CD4-positive, alpha-beta memory T cell (primary cell): ENCODE results near the gene MINDY4B. TPM values are rescaled to one million over a fixed set of nuclear protein-coding genes. Genes with fewer than 3 reads are reported as not detected.
A peak's percentile ranks its signal among the peaks of the same experiment; 100 is the strongest.

ENCODE experiments used
- CTCF ChIA-PET: fragments of 350-600 bp; sonication (Branson Sonifier 250); formaldehyde crosslinking; loops from one replicate; lab custom pipeline; 2021; ENCODE audit warnings: inconsistent platforms; ENCODE audit not compliant: partially characterized antibody; lab: Charles Lee
- POLR2A ChIA-PET: fragments of 350-600 bp; sonication (Branson Sonifier 250); formaldehyde crosslinking; loops from one replicate; lab custom pipeline; 2021; ENCODE audit not compliant: partially characterized antibody; lab: Charles Lee
- DNase-seq, 5 donors: peaks; one replicate each; pipeline versions ENCODE4 v3.0.0 to v3.0.0-alpha.2; 2020 to 2022; ENCODE audit warnings: mixed read lengths in 1 of 5
- H3K27ac ChIP-seq: one replicate; pipeline ENCODE4 v1.7.0; 2013; ENCODE audit warnings: low read depth, low read length
- H3K27me3 ChIP-seq: 2 replicates; pipeline ENCODE4 v1.7.0; 2013; ENCODE audit warnings: mild to moderate bottlenecking, low read length, moderate library complexity; ENCODE audit not compliant: insufficient read depth
- H3K36me3 ChIP-seq: 2 replicates; pipeline ENCODE4 v1.7.0; 2013; ENCODE audit warnings: mild to moderate bottlenecking, low read length, moderate library complexity; ENCODE audit not compliant: insufficient read depth
- H3K4me1 ChIP-seq: 2 replicates; pipeline ENCODE4 v1.7.0; 2013; ENCODE audit warnings: mild to moderate bottlenecking, low read length, moderate library complexity; ENCODE audit not compliant: insufficient read depth
- H3K4me3 ChIP-seq, 2 donors: one replicate each; pipeline ENCODE4 v1.7.0; 2013; ENCODE audit warnings: low read length in 2 of 2, mild to moderate bottlenecking in 1 of 2
- H3K9me3 ChIP-seq, 2 donors: one replicate each; pipeline ENCODE4 v1.7.0; 2013; ENCODE audit warnings: low read length in 2 of 2, control low read depth in 1 of 2; ENCODE audit not compliant: control insufficient read depth in 1 of 2
- H3K27ac Mint-ChIP-seq, 7 donors: one replicate each; pipeline ENCODE4 v1.8.0; 2020 to 2021; ENCODE audit warnings: mixed read lengths in 7 of 7, mild to moderate bottlenecking in 6 of 7, inconsistent platforms in 3 of 7, moderate library complexity in 3 of 7
- H3K27me3 Mint-ChIP-seq, 2 donors: one replicate each; pipeline ENCODE4 v1.8.0; 2020 to 2021; ENCODE audit warnings: mixed read lengths in 2 of 2
- H3K36me3 Mint-ChIP-seq, 2 donors: one replicate each; pipeline ENCODE4 v1.8.0; 2020 to 2021; ENCODE audit warnings: mixed read lengths in 2 of 2, inconsistent platforms in 1 of 2, mild to moderate bottlenecking in 1 of 2
- H3K4me1 Mint-ChIP-seq, 4 donors: one replicate each; pipeline ENCODE4 v1.8.0; 2020 to 2021; ENCODE audit warnings: mixed read lengths in 4 of 4, mild to moderate bottlenecking in 1 of 4
- H3K4me3 Mint-ChIP-seq, 8 donors: one replicate each; pipeline ENCODE4 v1.8.0; 2020 to 2021; ENCODE audit warnings: mixed read lengths in 8 of 8, mild to moderate bottlenecking in 7 of 8, moderate library complexity in 6 of 8, inconsistent platforms in 3 of 8
- H3K9me3 Mint-ChIP-seq, 8 donors: one replicate each; pipeline ENCODE4 v1.8.0; 2020 to 2021; ENCODE audit warnings: mixed read lengths in 8 of 8, mild to moderate bottlenecking in 5 of 8, inconsistent platforms in 3 of 8, moderate library complexity in 1 of 8
- intact Hi-C: fragments of 100-400 bp; cut with micrococcal nuclease; formaldehyde crosslinking; loops from one replicate; pipeline ENCODE4 v1.15.1; 2023
- polyA plus RNA-seq, 2 donors: library from polyadenylated mRNA; unstranded; fragments of 300-500 nt; fragmentation: Illumina TruSeq; gene quantifications; one replicate each; pipeline ENCODE4 v1.2.3, GENCODE V29; 2021
- total RNA-seq, 2 experiments: library from RNA; stranded (reverse); gene quantifications; one replicate each; pipeline ENCODE4 v1.2.3, GENCODE V29; 2021

Gene MINDY4B
- total and polyA plus RNA-seq, 4 experiments from 2014 or later: not detected

- Mint-ChIP-seq H3K27me3 (peaks cover 6 to 12% of the 10 kb centered on the region in 2 donors), H3K4me1 (no peaks in the 10 kb centered on the region)
Measured at GRCh38 chr3:150825192-150825915, 79.9 kb downstream of the MINDY4B start.

GRCh38 chr3:150823277-150823676, 82.0 kb downstream of the MINDY4B start:
- DNase-seq: no peak
- no peaks in the 10 kb centered on the region for H3K36me3 ChIP-seq
- no peaks in the 10 kb centered on the region for H3K4me1 Mint-ChIP-seq
- no peak overlapping the region for H3K27ac ChIP-seq
- peak overlapping the region in 1 of 7 donors; percentile 68 for H3K27ac Mint-ChIP-seq
- no peaks in the 10 kb centered on the region for H3K9me3 Mint-ChIP-seq
- no peaks in the 10 kb centered on the region for H3K9me3 ChIP-seq
- no peaks in the 10 kb centered on the region for H3K27me3 ChIP-seq
- H3K4me3 Mint-ChIP-seq: no peak overlapping the region
- H3K27me3 Mint-ChIP-seq: peaks cover 5 to 8% of the 10 kb centered on the region in 2 donors
- no peaks in the 10 kb centered on the region for H3K36me3 Mint-ChIP-seq
- intact Hi-C loops: no loop called here
- no peak overlapping the region for H3K4me3 ChIP-seq
- no peaks in the 10 kb centered on the region for H3K4me1 ChIP-seq
- ChIA-PET POLR2A (no interaction called here), CTCF (interaction anchor here (1.4 kb wide), 1 partner anchor 33 kb away, joined by 3 read pairs; no protein-coding TSS in a partner anchor)

More at GRCh38 chr3:150825192-150825915, 79.9 kb downstream of the MINDY4B start:
- no peaks in the 10 kb centered on the region for H3K9me3 Mint-ChIP-seq
- H3K27ac ChIP-seq: no peak overlapping the region
- no peaks in the 10 kb centered on the region for H3K36me3 Mint-ChIP-seq
- H3K4me3 ChIP-seq: no peak overlapping the region
- H3K4me3 Mint-ChIP-seq: no peak overlapping the region
- no peaks in the 10 kb centered on the region for H3K36me3 ChIP-seq
- peak overlapping the region in 1 of 7 donors; percentile 12 for H3K27ac Mint-ChIP-seq
- intact Hi-C loops: no loop called here
- H3K27me3 ChIP-seq: no peaks in the 10 kb centered on the region
- no peaks in the 10 kb centered on the region for H3K4me1 ChIP-seq
- ChIA-PET POLR2A (no interaction called here), CTCF (interaction anchor here (1.1 to 4.4 kb wide), 5 partner anchors 11 to 39 kb away, joined by 3 to 16 read pairs (median 3); no protein-coding TSS in a partner anchor)
- DNase-seq: no peak
- H3K9me3 ChIP-seq: no peaks in the 10 kb centered on the region

GRCh38 chr3:150822636-150823035, 82.6 kb downstream of the MINDY4B start:
- H3K27me3 ChIP-seq: no peaks in the 10 kb centered on the region
- POLR2A ChIA-PET: no interaction called here

More at GRCh38 chr3:150822636-150823035, 82.6 kb downstream of the MINDY4B start:
- H3K4me3 Mint-ChIP-seq: no peak overlapping the region
- no peaks in the 10 kb centered on the region for H3K4me1 ChIP-seq
- intact Hi-C loops: no loop called here
- no peaks in the 10 kb centered on the region for H3K36me3 ChIP-seq
- no peak overlapping the region for H3K4me3 ChIP-seq
- H3K27me3 Mint-ChIP-seq: peaks cover 7% of the 10 kb centered on the region in 2 donors
- no peaks in the 10 kb centered on the region for H3K36me3 Mint-ChIP-seq
- CTCF ChIA-PET: interaction anchor here (1.4 kb wide), 1 partner anchor 32 kb away, joined by 3 read pairs; no protein-coding TSS in a partner anchor
- no peak overlapping the region for H3K27ac ChIP-seq
- no peaks in the 10 kb centered on the region for H3K9me3 ChIP-seq
- no peaks in the 10 kb centered on the region for H3K4me1 Mint-ChIP-seq
- no peak for DNase-seq
- no peaks in the 10 kb centered on the region for H3K9me3 Mint-ChIP-seq
- H3K27ac Mint-ChIP-seq: no peak overlapping the region

Other genes with a start within 250 kb of the MINDY4B start
- not detected for gene ERICH6, start 201.5 kb downstream of the MINDY4B start, total RNA-seq
- gene ERICH6, start 201.5 kb downstream of the MINDY4B start, polyA plus RNA-seq: under 1 TPM in 1 of 2 donors, not detected in 1; 0.75 TPM
- gene SIAH2, start 142.3 kb downstream of the MINDY4B start, total RNA-seq: 10 to 100 TPM; 28.3 to 29.5 TPM
- 10 to 100 TPM; 35.9 to 48.3 TPM for gene SIAH2, start 142.3 kb downstream of the MINDY4B start, polyA plus RNA-seq
- not detected for gene CLRN1, start 67.3 kb upstream of the MINDY4B start, total RNA-seq
- not detected for gene CLRN1, start 67.3 kb upstream of the MINDY4B start, polyA plus RNA-seq
- gene MED12L, start 180.2 kb upstream of the MINDY4B start, total RNA-seq: under 1 TPM; 0.35 to 0.78 TPM
- not detected for gene MED12L, start 180.2 kb upstream of the MINDY4B start, polyA plus RNA-seq